Natural killer cell treated with Interleukin-12 subunit alpha and Interleukin-12 subunit beta and Interleukin-15 and Interleukin-18, amount 100 ng/mL, for 72 hours (primary cell): ENCODE measurements around the gene OTUB2. TPM values are rescaled to one million over a fixed set of nuclear protein-coding genes. Genes with fewer than 3 reads are reported as not detected.
A peak's percentile ranks its signal among the peaks of the same experiment; 100 is the strongest.

Experiments
- ATAC-seq, 2 donors: fragments of 150-1000 bp; cut with Tn5 transposase in 1 of 2; sonication (Bioruptor Pico), chemical (Tn5 transposase) in 1 of 2; 2 replicates each; pipeline ENCODE4 v1.10.0; 2021
- DNase-seq: peaks from one replicate; pipeline ENCODE4 v3.0.0; 2022; ENCODE audit warnings: low spot score
- H3K27ac Mint-ChIP-seq, 2 donors: 1 replicate in 1 of 2; 2 replicates in 1 of 2; pipeline ENCODE4 v1.8.0; 2022; ENCODE audit warnings: mixed read lengths in 2 of 2, mild to moderate bottlenecking in 1 of 2, moderate library complexity in 1 of 2
- H3K27me3 Mint-ChIP-seq, 2 donors: 1 replicate in 1 of 2; 2 replicates in 1 of 2; pipeline ENCODE4 v1.8.0; 2022; ENCODE audit warnings: mixed read lengths in 2 of 2
- H3K36me3 Mint-ChIP-seq: one replicate; pipeline ENCODE4 v1.8.0; 2022; ENCODE audit warnings: mixed read lengths
- H3K4me1 Mint-ChIP-seq, 2 donors: 1 replicate in 1 of 2; 2 replicates in 1 of 2; pipeline ENCODE4 v1.8.0; 2022; ENCODE audit warnings: low read depth in 2 of 2, mixed read lengths in 2 of 2, mild to moderate bottlenecking in 1 of 2
- H3K4me3 Mint-ChIP-seq: one replicate; pipeline ENCODE4 v1.8.0; 2022; ENCODE audit warnings: mixed read lengths
- H3K9me3 Mint-ChIP-seq: 2 replicates; pipeline ENCODE4 v1.8.0; 2022; ENCODE audit warnings: mixed read lengths
- total RNA-seq, 2 donors: library from RNA; stranded (reverse); gene quantifications; one replicate each; pipeline ENCODE4 v1.2.3, GENCODE V29; 2022

Gene OTUB2
- total RNA-seq, 2 donors from 2014 or later, result 0.14 to 0.22 TPM

GRCh38 chr14:94001016-94001415 lies 25.1 kb upstream of the OTUB2 start:
- Mint-ChIP-seq H3K9me3 (no peaks in the 10 kb centered on the region), H3K4me1 (peaks cover 5 to 7% of the 10 kb centered on the region in 2 donors), H3K27me3 (peaks cover 21 to 28% of the 10 kb centered on the region in 2 donors), H3K27ac (no peak overlapping the region), H3K4me3 (no peak overlapping the region), H3K36me3 (no peaks in the 10 kb centered on the region)
- ATAC-seq (no peak), DNase-seq (no peak)

DNA sequence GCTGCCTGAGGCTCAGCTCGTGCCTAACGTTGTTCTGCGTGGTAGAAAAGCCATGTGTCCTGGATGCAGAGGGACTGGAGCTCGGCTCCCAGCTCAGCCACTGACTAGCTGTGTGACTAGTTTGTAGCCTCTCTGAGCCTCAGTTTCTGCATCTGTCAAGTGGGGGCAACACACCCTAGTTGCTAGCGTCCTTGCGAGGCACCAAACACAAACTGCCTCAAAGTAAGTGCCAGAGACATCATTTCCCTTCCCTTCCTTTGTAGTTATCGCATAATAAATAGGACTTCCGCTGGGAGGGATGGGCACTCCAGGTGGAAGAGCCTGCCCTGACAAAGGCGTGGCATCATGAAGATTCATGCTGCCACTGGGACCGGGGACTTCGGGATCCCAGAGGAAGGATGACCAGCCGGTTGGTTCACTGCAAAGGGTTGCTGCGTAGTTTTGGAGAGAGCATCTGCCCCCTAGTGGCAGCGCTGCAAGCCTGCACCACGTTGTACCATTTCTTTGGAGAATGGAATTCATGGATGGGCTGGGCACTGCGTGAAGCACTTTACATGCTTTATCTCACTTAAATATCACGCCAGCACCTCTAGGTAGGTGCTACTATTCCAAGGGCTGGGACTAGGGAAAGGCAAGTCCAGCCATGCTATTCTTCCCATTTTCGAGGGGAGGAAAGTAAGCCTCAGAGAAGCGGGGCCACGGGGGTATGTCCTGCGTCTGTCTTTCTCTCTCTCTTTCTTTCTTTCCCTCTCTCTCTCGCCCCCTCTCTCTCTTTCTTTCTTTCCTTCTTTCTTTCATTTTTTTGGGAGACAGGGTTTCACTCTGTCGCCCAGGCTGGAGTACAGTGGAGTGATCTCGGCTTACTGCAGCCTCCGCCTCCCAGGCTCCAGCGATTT lies 24.4 kb upstream of the OTUB2 start:
- Mint-ChIP-seq H3K4me3 (no peak overlapping the region), H3K36me3 (no peaks in the 10 kb centered on the region), H3K27me3 (peaks cover 22 to 27% of the 10 kb centered on the region in 2 donors), H3K4me1 (peaks cover 5 to 7% of the 10 kb centered on the region in 2 donors), H3K27ac (peak overlapping the region in 1 of 2 donors; percentile 36), H3K9me3 (no peaks in the 10 kb centered on the region)
- ATAC-seq, result peak; percentile 68 to 82
- peak; percentile 77 for DNase-seq

DNA sequence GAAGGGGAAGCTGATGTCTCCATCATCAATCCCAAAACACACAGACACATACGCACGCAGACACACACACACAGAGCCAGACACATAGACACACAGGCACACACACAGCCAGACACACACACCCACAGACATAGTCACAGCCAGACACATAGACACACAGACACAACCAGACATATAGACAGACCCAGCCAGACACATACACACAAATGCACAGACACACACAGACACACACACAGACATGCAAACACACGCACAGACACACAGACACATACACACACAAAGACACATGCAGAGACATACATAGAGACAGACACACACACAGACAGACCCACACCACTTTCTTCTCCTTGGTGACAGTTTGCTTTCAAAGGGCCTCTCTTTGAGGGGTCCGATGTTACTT lies 22.7 kb upstream of the OTUB2 start:
- no peaks in the 10 kb centered on the region for H3K36me3 Mint-ChIP-seq
- H3K9me3 Mint-ChIP-seq, result no peaks in the 10 kb centered on the region
- DNase-seq, result no peak
- peaks cover 32 to 33% of the 10 kb centered on the region in 2 donors for H3K27me3 Mint-ChIP-seq
- no peak overlapping the region for H3K4me3 Mint-ChIP-seq
- ATAC-seq, result no peak
- no peak overlapping the region for H3K27ac Mint-ChIP-seq
- H3K4me1 Mint-ChIP-seq, result peaks cover 7 to 8% of the 10 kb centered on the region in 2 donors

- Mint-ChIP-seq H3K4me1 (peaks cover 7 to 8% of the 10 kb centered on the region in 2 donors), H3K27me3 (peaks cover 32 to 33% of the 10 kb centered on the region in 2 donors), H3K4me3 (no peak overlapping the region), H3K36me3 (no peaks in the 10 kb centered on the region), H3K9me3 (no peaks in the 10 kb centered on the region), H3K27ac (no peak overlapping the region)
- DNase-seq (no peak), ATAC-seq (no peak)
These were observed 22.1 kb upstream of the OTUB2 start for GRCh38 chr14:94004015-94004414.

GRCh38 chr14:94005324-94006073 lies 20.6 kb upstream of the OTUB2 start:
- H3K4me1 Mint-ChIP-seq, result peaks cover 11 to 14% of the 10 kb centered on the region in 2 donors
- no peak overlapping the region for H3K27ac Mint-ChIP-seq
- DNase-seq, result no peak
- no peak overlapping the region for H3K4me3 Mint-ChIP-seq
- no peaks in the 10 kb centered on the region for H3K9me3 Mint-ChIP-seq
- H3K27me3 Mint-ChIP-seq, result peaks cover 44 to 46% of the 10 kb centered on the region in 2 donors
- H3K36me3 Mint-ChIP-seq, result no peaks in the 10 kb centered on the region
- no peak for ATAC-seq

DNA sequence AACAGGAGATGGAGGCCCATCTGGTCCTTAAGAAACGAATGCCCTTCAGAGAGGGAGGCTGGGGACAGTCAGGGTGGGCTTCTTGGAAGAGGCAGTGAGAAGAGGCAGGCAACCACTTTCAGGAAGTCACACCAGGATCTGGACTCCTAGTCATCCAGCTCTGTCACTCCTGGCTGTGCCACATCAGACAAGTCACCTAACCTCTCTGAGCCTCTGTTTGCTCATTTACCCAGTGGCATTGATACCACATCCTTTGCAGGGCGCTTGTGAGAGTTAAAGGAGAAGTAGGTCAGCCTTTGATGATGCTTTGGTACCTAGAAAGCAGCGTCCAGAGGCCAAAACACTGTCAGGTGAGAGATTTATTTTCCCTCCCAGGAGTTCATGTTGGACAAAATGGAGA lies 17.9 kb upstream of the OTUB2 start:
- Mint-ChIP-seq H3K4me3 (no peak overlapping the region), H3K9me3 (no peaks in the 10 kb centered on the region), H3K27me3 (peaks cover 47 to 60% of the 10 kb centered on the region in 2 donors), H3K36me3 (no peaks in the 10 kb centered on the region), H3K27ac (no peak overlapping the region), H3K4me1 (peaks cover 19 to 22% of the 10 kb centered on the region in 2 donors)
- no peak for DNase-seq
- ATAC-seq, result peak in 1 of 2 donors; percentile 51

DNA sequence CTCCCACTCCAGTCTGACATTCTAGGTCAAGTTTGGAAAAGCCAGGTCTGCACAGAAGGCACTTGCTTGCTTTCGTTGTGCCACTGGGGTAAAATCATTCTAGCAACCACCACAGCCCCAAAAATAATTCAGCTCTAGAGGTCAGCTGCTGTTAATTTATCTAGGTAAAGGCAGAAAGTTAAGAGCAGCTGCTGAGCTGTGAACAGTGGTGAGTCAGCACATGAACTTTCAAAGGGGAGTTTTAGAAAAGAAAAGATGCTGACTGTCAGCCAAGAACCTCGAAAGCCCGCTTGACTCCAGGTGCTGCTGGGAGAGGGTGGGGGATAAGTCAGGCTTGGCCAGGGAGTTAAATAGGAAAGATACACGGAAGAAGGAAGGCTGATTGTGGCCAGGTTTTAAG lies 16.4 kb upstream of the OTUB2 start:
- Mint-ChIP-seq H3K27me3 (peaks cover 52 to 66% of the 10 kb centered on the region in 2 donors), H3K9me3 (no peaks in the 10 kb centered on the region), H3K4me3 (no peak overlapping the region), H3K4me1 (peaks cover 19 to 22% of the 10 kb centered on the region in 2 donors), H3K27ac (no peak overlapping the region), H3K36me3 (no peaks in the 10 kb centered on the region)
- ATAC-seq (no peak), DNase-seq (no peak)

GRCh38 chr14:94010625-94011024 lies 15.5 kb upstream of the OTUB2 start:
- H3K27me3 Mint-ChIP-seq, result peaks cover 46 to 61% of the 10 kb centered on the region in 2 donors
- H3K36me3 Mint-ChIP-seq, result no peaks in the 10 kb centered on the region
- no peak overlapping the region for H3K4me3 Mint-ChIP-seq
- no peaks in the 10 kb centered on the region for H3K9me3 Mint-ChIP-seq
- ATAC-seq (no peak), DNase-seq (no peak)
- peaks cover 19 to 22% of the 10 kb centered on the region in 2 donors for H3K4me1 Mint-ChIP-seq
- no peak overlapping the region for H3K27ac Mint-ChIP-seq

DNA sequence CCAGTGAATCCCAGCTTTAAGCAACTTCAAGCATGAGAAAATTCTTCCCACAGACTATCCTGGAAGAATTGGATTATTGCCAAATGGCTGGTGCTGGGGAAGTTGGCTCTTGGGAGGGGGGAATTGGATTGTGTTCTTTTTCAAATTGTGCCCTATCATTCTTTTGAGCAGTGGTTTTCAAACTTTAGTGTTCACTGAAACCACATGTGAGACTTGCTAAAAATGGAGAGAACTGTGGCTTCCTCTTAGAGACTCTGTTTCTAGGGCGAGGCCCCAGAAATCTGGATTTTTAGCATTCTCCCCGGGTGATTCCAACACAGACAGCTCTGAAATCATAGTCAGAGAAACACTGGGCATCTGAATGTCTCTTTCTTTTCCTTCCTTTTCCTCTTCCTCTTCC lies 14.3 kb upstream of the OTUB2 start:
- Mint-ChIP-seq H3K27me3 (peaks cover 48 to 61% of the 10 kb centered on the region in 2 donors), H3K9me3 (no peaks in the 10 kb centered on the region), H3K27ac (no peak overlapping the region), H3K36me3 (no peaks in the 10 kb centered on the region), H3K4me1 (peaks cover 19 to 22% of the 10 kb centered on the region in 2 donors), H3K4me3 (peak overlapping the region; percentile 34)
- no peak for DNase-seq
- ATAC-seq, result no peak

- peaks cover 18 to 19% of the 10 kb centered on the region in 2 donors for H3K4me1 Mint-ChIP-seq
- no peaks in the 10 kb centered on the region for H3K36me3 Mint-ChIP-seq
- ATAC-seq (no peak), DNase-seq (peak; percentile 5)
- H3K4me3 Mint-ChIP-seq, result no peak overlapping the region
- H3K27ac Mint-ChIP-seq, result no peak overlapping the region
- H3K27me3 Mint-ChIP-seq, result peaks cover 47 to 55% of the 10 kb centered on the region in 2 donors
- no peaks in the 10 kb centered on the region for H3K9me3 Mint-ChIP-seq
These were observed 11.8 kb upstream of the OTUB2 start for GRCh38 chr14:94014382-94014781.

DNA sequence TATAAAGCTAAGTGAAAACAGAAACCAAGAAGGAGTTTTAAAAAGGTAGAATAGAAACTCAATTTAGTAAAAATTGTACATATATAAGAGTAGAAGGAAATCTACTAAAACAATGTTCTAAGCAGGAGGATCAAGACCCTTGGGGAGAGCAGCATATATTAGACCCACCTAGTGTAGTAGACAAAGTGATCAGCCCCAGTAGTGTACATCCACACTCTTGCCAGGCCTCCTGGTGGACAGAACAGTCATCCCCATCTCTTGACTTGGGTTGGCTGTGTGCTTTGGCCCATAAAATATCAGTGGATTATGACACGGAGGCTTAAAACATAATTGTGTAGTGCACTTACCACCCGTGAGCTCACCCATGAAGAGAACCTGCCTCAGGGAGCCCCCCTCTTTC lies 10.9 kb upstream of the OTUB2 start:
- Mint-ChIP-seq H3K4me3 (no peak overlapping the region), H3K4me1 (peaks cover 12 to 15% of the 10 kb centered on the region in 2 donors), H3K27me3 (peaks cover 42 to 49% of the 10 kb centered on the region in 2 donors), H3K27ac (no peak overlapping the region), H3K9me3 (no peaks in the 10 kb centered on the region), H3K36me3 (no peaks in the 10 kb centered on the region)
- ATAC-seq, result no peak
- peak; percentile 10 for DNase-seq

- no peak for DNase-seq
- Mint-ChIP-seq H3K9me3 (no peaks in the 10 kb centered on the region), H3K36me3 (no peaks in the 10 kb centered on the region), H3K4me3 (no peak overlapping the region), H3K27me3 (peaks cover 41 to 46% of the 10 kb centered on the region in 2 donors), H3K4me1 (peaks cover 8 to 9% of the 10 kb centered on the region in 2 donors), H3K27ac (no peak overlapping the region)
- no peak for ATAC-seq
These were observed 9.6 kb upstream of the OTUB2 start for GRCh38 chr14:94016446-94016976.

- Mint-ChIP-seq H3K4me1 (no peaks in the 10 kb centered on the region), H3K9me3 (no peaks in the 10 kb centered on the region), H3K27me3 (peaks cover 40 to 46% of the 10 kb centered on the region in 2 donors), H3K4me3 (no peak overlapping the region), H3K27ac (no peak overlapping the region), H3K36me3 (no peaks in the 10 kb centered on the region)
- DNase-seq (no peak), ATAC-seq (no peak)
These were observed 7.8 kb upstream of the OTUB2 start for GRCh38 chr14:94018308-94018707.

GRCh38 chr14:94019329-94019728 lies 6.8 kb upstream of the OTUB2 start:
- H3K27me3 Mint-ChIP-seq, result peaks cover 33 to 44% of the 10 kb centered on the region in 2 donors
- H3K27ac Mint-ChIP-seq, result no peak overlapping the region
- H3K9me3 Mint-ChIP-seq, result no peaks in the 10 kb centered on the region
- ATAC-seq (no peak), DNase-seq (no peak)
- no peaks in the 10 kb centered on the region for H3K4me1 Mint-ChIP-seq
- no peaks in the 10 kb centered on the region for H3K36me3 Mint-ChIP-seq
- H3K4me3 Mint-ChIP-seq, result no peak overlapping the region
